Sciatic nerve (tissue), 2 donors: ENCODE data around the gene TPH2. TPM values are rescaled to one million over a fixed set of nuclear protein-coding genes. Genes with fewer than 3 reads are reported as not detected.

ENCODE experiments used
- ATAC-seq: fragments of 200-7000 bp; cut with Tn5 transposase; one replicate; pipeline ENCODE4 v1.9.1; 2020; ENCODE audit warnings: mild to moderate bottlenecking, moderate library complexity
- DNase-seq: peaks from one replicate; pipeline ENCODE4 v3.0.0-alpha.2; 2020; ENCODE audit warnings: low spot score
- intact Hi-C: fragments of 100-400 bp; cut with DNase I; formaldehyde crosslinking; loops from one replicate; pipeline ENCODE4 v1.14.2; 2022
- total RNA-seq: library from RNA; stranded (reverse); fragmentation: NEBNext Ultra II Directional; extraction: Animal tissue kit (Norgen Biotek cat#: 25700); gene quantifications from one replicate; pipeline ENCODE4 v1.2.1, GENCODE V29; 2021
- donor health status: DM: no; HTN: no; CAD: no.
- donor health status: DM: no; HTN: no; CAD: no.

Gene TPH2
- total RNA-seq, 1 donor from 2014 or later: not detected

- ATAC-seq (no peak), DNase-seq (no peak)
- intact Hi-C loops: no loop called here
Measured at GRCh38 chr12:72076558-72076915, 137.9 kb downstream of the TPH2 start.

- intact Hi-C loops: no loop called here
- DNase-seq: no peak
- no peak for ATAC-seq
Measured at GRCh38 chr12:72077111-72077820, 138.6 kb downstream of the TPH2 start.

DNA sequence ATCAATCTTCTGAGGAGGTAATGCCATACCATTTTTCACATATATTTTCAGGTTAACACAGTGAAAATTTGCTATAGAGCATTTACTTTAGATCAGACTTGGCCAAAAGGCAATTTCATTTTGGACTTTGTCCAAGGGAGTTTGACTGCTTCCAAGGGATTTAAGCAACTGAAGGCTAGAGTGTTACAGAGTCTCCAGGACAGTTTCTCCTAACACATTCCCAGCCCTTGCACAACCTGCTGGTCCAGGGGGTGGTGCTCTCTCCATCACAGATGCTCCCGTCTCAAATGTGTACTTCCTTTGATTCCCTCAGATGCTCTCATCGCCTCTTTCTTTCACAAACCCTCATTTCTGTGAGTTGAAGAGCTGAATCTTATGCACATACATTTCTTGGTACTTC is 143.1 kb downstream of the TPH2 start:
- DNase-seq (no peak), ATAC-seq (no peak)
- intact Hi-C loops: no loop called here

Other genes with a start within 250 kb of the TPH2 start
- gene RAB21, start 184.0 kb upstream of the TPH2 start, total RNA-seq: 73.3 TPM
- gene TBC1D15, start 99.1 kb upstream of the TPH2 start, total RNA-seq: 69.1 TPM